H9 (cell line): ENCODE data around the gene S100P. TPM values are rescaled to one million over a fixed set of nuclear protein-coding genes. Genes with fewer than 3 reads are reported as not detected.

Experiments
- DNase-seq: peaks from one replicate; pipeline ENCODE4 v3.0.0-alpha.2; 2017
- H2AFZ ChIP-seq: one replicate; pipeline ENCODE4 v1.6.1; 2013; ENCODE audit warnings: mild to moderate bottlenecking, low read length, control low read depth, moderate library complexity
- H2AK5ac ChIP-seq: 2 replicates; pipeline ENCODE4 v1.6.1; 2013; ENCODE audit warnings: low read length, control low read depth, mixed read lengths; ENCODE audit not compliant: insufficient read length
- H2BK120ac ChIP-seq: one replicate; pipeline ENCODE4 v1.6.1; 2013; ENCODE audit warnings: low read depth, mild to moderate bottlenecking, low read length, control low read depth, inconsistent platforms; ENCODE audit not compliant: poor library complexity, severe bottlenecking
- H2BK12ac ChIP-seq: 2 replicates; pipeline ENCODE4 v1.6.1; 2013; ENCODE audit warnings: low read length, control low read depth, mixed read lengths, low read depth; ENCODE audit not compliant: insufficient read length
- H2BK15ac ChIP-seq: 2 replicates; pipeline ENCODE4 v1.6.1; 2013; ENCODE audit warnings: low read depth, low read length, control low read depth
- H2BK20ac ChIP-seq: one replicate; pipeline ENCODE4 v1.6.1; 2013; ENCODE audit warnings: low read depth, mild to moderate bottlenecking, low read length, control low read depth, inconsistent platforms; ENCODE audit not compliant: poor library complexity, severe bottlenecking
- H2BK5ac ChIP-seq: 2 replicates; pipeline ENCODE4 v1.6.1; 2013; ENCODE audit warnings: low read length, control low read depth, mixed read lengths; ENCODE audit not compliant: insufficient read length
- H3K14ac ChIP-seq: 2 replicates; pipeline ENCODE4 v1.6.1; 2013; ENCODE audit warnings: low read length, control low read depth; ENCODE audit not compliant: insufficient read depth
- H3K18ac ChIP-seq: 2 replicates; pipeline ENCODE4 v1.6.1; 2013; ENCODE audit warnings: low read depth, mild to moderate bottlenecking, mixed read lengths, low read length, control low read depth; ENCODE audit not compliant: insufficient read length
- H3K23ac ChIP-seq: 2 replicates; pipeline ENCODE4 v1.6.1; 2013; ENCODE audit warnings: low read length, control low read depth, mixed read lengths, low read depth; ENCODE audit not compliant: insufficient read length
- H3K23me2 ChIP-seq: 2 replicates; pipeline ENCODE4 v1.6.1; 2013; ENCODE audit warnings: low read depth, mild to moderate bottlenecking, mixed read lengths, low read length, control low read depth; ENCODE audit not compliant: insufficient read length, poor library complexity, severe bottlenecking
- H3K27ac ChIP-seq: 2 replicates; pipeline ENCODE4 v1.5.1; 2013; ENCODE audit warnings: low read length, control low read depth, mixed read lengths, low read depth; ENCODE audit not compliant: insufficient read length
- H3K27me3 ChIP-seq: 2 replicates; pipeline ENCODE4 v1.6.1; 2013; ENCODE audit warnings: low read length, control low read depth, inconsistent platforms; ENCODE audit not compliant: insufficient read depth
- H3K4ac ChIP-seq: 2 replicates; pipeline ENCODE4 v1.6.1; 2013; ENCODE audit warnings: low read depth, mild to moderate bottlenecking, control low read depth, inconsistent platforms, low read length, moderate library complexity
- H3K4me1 ChIP-seq: 2 replicates; pipeline ENCODE4 v1.6.1; 2013; ENCODE audit warnings: low read length, control low read depth, inconsistent platforms; ENCODE audit not compliant: insufficient read depth
- H3K4me2 ChIP-seq: 2 replicates; pipeline ENCODE4 v1.6.1; 2013; ENCODE audit warnings: low read length, control low read depth, mixed read lengths; ENCODE audit not compliant: insufficient read length, insufficient read depth
- H3K56ac ChIP-seq: 2 replicates; pipeline ENCODE4 v1.6.1; 2013; ENCODE audit warnings: low read depth, mild to moderate bottlenecking, mixed read lengths, low read length, control low read depth; ENCODE audit not compliant: insufficient read length
- H3K79me1 ChIP-seq: 2 replicates; pipeline ENCODE4 v1.6.1; 2013; ENCODE audit warnings: low read depth, mild to moderate bottlenecking, moderate library complexity, low read length, control low read depth, inconsistent platforms; ENCODE audit not compliant: insufficient read depth, poor library complexity, severe bottlenecking
- H3K79me2 ChIP-seq: 2 replicates; pipeline ENCODE4 v1.6.1; 2013; ENCODE audit warnings: low read length, control low read depth, inconsistent platforms; ENCODE audit not compliant: insufficient read depth
- H3K9ac ChIP-seq: 2 replicates; pipeline ENCODE4 v1.6.1; 2013; ENCODE audit warnings: low read length, control low read depth, mixed read lengths; ENCODE audit not compliant: insufficient read length; ENCODE audit errors: extremely low read depth
- H3K9me3 ChIP-seq: one replicate; pipeline ENCODE4 v1.6.1; 2013; ENCODE audit warnings: low read depth, low read length, inconsistent platforms; ENCODE audit not compliant: control insufficient read depth
- H3T11ph ChIP-seq: one replicate; pipeline ENCODE4 v1.6.1; 2013; ENCODE audit warnings: mild to moderate bottlenecking, low read length, control low read depth, inconsistent platforms
- H4K20me1 ChIP-seq: one replicate; pipeline ENCODE4 v1.6.1; 2013; ENCODE audit not compliant: control insufficient read depth, insufficient read length, insufficient read depth
- H4K5ac ChIP-seq: 2 replicates; pipeline ENCODE4 v1.6.1; 2013; ENCODE audit warnings: low read depth, mild to moderate bottlenecking, mixed read lengths, low read length, control low read depth; ENCODE audit not compliant: insufficient read length
- H4K8ac ChIP-seq: replicated peaks from 2 replicates; pipeline ENCODE4 v1.6.1; 2013; ENCODE audit warnings: low read length, control low read depth, mixed read lengths, low read depth; ENCODE audit not compliant: insufficient read length
- H4K91ac ChIP-seq: 2 replicates; pipeline ENCODE4 v1.6.1; 2013; ENCODE audit warnings: low read depth, mild to moderate bottlenecking, moderate library complexity, mixed read lengths, low read length, control low read depth; ENCODE audit not compliant: insufficient read length
- H3K27ac Mint-ChIP-seq, 3 experiments: 2 replicates in 2 of 3; 3 replicates in 1 of 3; pipeline ENCODE4 v1.8.0; 2020 to 2021; ENCODE audit warnings: mixed read lengths in 3 of 3, mild to moderate bottlenecking in 1 of 3, moderate library complexity in 1 of 3
- H3K27me3 Mint-ChIP-seq: 2 replicates; pipeline ENCODE4 v1.8.0; 2021; ENCODE audit warnings: low read depth, mild to moderate bottlenecking, moderate library complexity, mixed read lengths
- H3K36me3 Mint-ChIP-seq, 3 experiments: 2 replicates in 2 of 3; 3 replicates in 1 of 3; pipeline ENCODE4 v1.8.0; 2020 to 2021; ENCODE audit warnings: low read depth in 3 of 3, mixed read lengths in 3 of 3; ENCODE audit not compliant: insufficient read depth in 1 of 3
- H3K4me1 Mint-ChIP-seq, 2 experiments: 2 replicates each; pipeline ENCODE4 v1.8.0; 2020; ENCODE audit warnings: mixed read lengths in 2 of 2
- H3K4me3 Mint-ChIP-seq, 2 experiments: 2 replicates in 1 of 2; 3 replicates in 1 of 2; pipeline ENCODE4 v1.8.0; 2020 to 2021; ENCODE audit warnings: mild to moderate bottlenecking in 2 of 2, mixed read lengths in 2 of 2, moderate library complexity in 1 of 2
- H3K9me3 Mint-ChIP-seq, 2 experiments: 2 replicates in 1 of 2; 3 replicates in 1 of 2; pipeline ENCODE4 v1.8.0; 2020; ENCODE audit warnings: mild to moderate bottlenecking in 2 of 2, mixed read lengths in 2 of 2, moderate library complexity in 1 of 2
- WGBS: extraction: QIAGEN DNeasy Blood & Tissue Kit; methylation state at CpG from one replicate; pipeline ENCODE4 v1.1.7; 2013; ENCODE audit warnings: missing lambda C conversion rate, low lambda C conversion rate, mixed read lengths; ENCODE audit not compliant: insufficient read length; ENCODE audit errors: extremely low coverage; 5-methylcytosine and 5-hydroxymethylcytosine counted together
- total RNA-seq: library from RNA; stranded (reverse); gene quantifications from 2 replicates; pipeline ENCODE4 v1.2.1, GENCODE V29; 2021
- TF ChIP-seq, protein P1 (sequence below): fragments of 200-600 bp; sonication (generic); conservative IDR thresholded peaks from 3 replicates; pipeline ENCODE4 v1.8.0; 2021; ENCODE audit warnings: antibody characterized with exemption, mild to moderate bottlenecking

Gene S100P
- total RNA-seq, 1 experiment from 2014 or later: not detected

DNA sequence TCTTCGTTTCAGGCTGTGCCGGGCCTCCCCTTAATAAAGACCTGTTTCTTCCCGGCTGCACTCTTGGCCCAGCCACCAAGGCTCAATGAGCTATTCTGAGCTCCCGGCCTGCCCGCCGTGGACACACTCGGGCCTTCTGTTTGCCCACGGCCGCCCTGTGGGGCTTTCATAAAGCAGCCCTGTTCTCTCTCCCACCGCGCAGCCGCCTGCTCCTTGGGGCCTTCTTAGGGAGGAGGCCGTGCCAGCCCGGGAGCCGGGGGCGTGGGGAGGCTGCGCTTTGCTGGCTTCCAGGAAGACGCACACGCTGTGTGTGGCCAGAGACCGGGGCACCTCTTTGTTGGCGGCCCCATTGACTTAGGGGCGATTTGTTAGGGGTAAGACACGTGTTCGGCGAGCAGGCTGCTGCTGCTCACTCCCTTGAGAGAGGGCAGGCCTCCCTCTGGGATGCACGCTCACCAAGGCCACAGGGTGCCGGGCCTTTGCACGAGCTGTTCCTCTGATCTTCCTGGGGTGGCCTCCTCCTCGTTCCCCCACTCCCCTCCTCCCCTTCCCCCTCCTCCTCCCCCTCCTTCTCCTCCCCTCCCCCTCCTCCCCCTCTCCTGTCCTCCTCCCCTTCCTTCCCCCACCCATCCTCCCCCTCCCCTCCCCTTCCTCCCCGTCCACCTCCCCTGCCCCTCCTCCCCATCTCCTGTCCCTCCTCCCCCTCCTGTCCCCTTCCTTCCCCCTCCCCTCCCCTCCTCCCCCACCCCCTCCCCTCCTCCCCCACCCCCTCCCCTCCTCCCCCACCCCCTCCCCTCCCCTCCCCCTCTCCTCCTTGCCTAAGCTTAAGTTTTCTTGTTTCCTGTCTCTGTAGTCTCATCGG lies 33.6 kb downstream of the S100P start:
- H3K56ac ChIP-seq: no peak overlapping the region
- no peaks in the 10 kb centered on the region for H3K23me2 ChIP-seq
- H3K27ac ChIP-seq: no peak overlapping the region
- H3K18ac ChIP-seq: peak overlapping the region; percentile 47
- no peaks in the 10 kb centered on the region for H3K79me2 ChIP-seq
- H3K4me2 ChIP-seq: no peak overlapping the region
- Mint-ChIP-seq H3K27ac (peak overlapping the region in 2 of 3 experiments; percentile 38 to 52; a peak in 2 of 7 replicates), H3K4me3 (no peak overlapping the region), H3K36me3 (no peaks in the 10 kb centered on the region), H3K4me1 (peaks cover 15 to 21% of the 10 kb centered on the region in 2 experiments), H3K9me3 (no peaks in the 10 kb centered on the region), H3K27me3 (no peaks in the 10 kb centered on the region)
- no peak overlapping the region for H2BK120ac ChIP-seq
- H3T11ph ChIP-seq: no peak overlapping the region
- no peak overlapping the region for H3K23ac ChIP-seq
- H3K9ac ChIP-seq: no peak overlapping the region
- no peak overlapping the region for H2AK5ac ChIP-seq
- DNase-seq: peak; percentile 67
- H4K91ac ChIP-seq: no peak overlapping the region
- H3K9me3 ChIP-seq: no peaks in the 10 kb centered on the region
- no peak overlapping the region for H2BK12ac ChIP-seq
- WGBS: no CpG with 5 or more reads among the region's 31 CpGs
- no peak overlapping the region for H3K14ac ChIP-seq
- no peak overlapping the region for H2AFZ ChIP-seq
- H4K8ac ChIP-seq: no peak overlapping the region
- H4K5ac ChIP-seq: no peak overlapping the region
- no peaks in the 10 kb centered on the region for H3K79me1 ChIP-seq
- no peaks in the 10 kb centered on the region for H4K20me1 ChIP-seq
- no peaks in the 10 kb centered on the region for H3K27me3 ChIP-seq
- H2BK15ac ChIP-seq: no peak overlapping the region
- H2BK20ac ChIP-seq: no peak overlapping the region
- H3K4ac ChIP-seq: no peak overlapping the region
- H3K4me1 ChIP-seq: 0 out of 2 replicates have a peak, but pooled peaks cover 3% of the 10 kb centered on the region
- no peak overlapping the region for H2BK5ac ChIP-seq
- TF ChIP-seq, protein P1, sequence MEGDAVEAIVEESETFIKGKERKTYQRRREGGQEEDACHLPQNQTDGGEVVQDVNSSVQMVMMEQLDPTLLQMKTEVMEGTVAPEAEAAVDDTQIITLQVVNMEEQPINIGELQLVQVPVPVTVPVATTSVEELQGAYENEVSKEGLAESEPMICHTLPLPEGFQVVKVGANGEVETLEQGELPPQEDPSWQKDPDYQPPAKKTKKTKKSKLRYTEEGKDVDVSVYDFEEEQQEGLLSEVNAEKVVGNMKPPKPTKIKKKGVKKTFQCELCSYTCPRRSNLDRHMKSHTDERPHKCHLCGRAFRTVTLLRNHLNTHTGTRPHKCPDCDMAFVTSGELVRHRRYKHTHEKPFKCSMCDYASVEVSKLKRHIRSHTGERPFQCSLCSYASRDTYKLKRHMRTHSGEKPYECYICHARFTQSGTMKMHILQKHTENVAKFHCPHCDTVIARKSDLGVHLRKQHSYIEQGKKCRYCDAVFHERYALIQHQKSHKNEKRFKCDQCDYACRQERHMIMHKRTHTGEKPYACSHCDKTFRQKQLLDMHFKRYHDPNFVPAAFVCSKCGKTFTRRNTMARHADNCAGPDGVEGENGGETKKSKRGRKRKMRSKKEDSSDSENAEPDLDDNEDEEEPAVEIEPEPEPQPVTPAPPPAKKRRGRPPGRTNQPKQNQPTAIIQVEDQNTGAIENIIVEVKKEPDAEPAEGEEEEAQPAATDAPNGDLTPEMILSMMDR: no peak
